T-helper 22 cell (primary cell): ENCODE data around the gene GZMM.

ENCODE experiments used
- DNase-seq: peaks from one replicate; pipeline ENCODE4 v3.0.0-alpha.2; 2020; ENCODE audit warnings: low read depth

GZMM gene

DNA sequence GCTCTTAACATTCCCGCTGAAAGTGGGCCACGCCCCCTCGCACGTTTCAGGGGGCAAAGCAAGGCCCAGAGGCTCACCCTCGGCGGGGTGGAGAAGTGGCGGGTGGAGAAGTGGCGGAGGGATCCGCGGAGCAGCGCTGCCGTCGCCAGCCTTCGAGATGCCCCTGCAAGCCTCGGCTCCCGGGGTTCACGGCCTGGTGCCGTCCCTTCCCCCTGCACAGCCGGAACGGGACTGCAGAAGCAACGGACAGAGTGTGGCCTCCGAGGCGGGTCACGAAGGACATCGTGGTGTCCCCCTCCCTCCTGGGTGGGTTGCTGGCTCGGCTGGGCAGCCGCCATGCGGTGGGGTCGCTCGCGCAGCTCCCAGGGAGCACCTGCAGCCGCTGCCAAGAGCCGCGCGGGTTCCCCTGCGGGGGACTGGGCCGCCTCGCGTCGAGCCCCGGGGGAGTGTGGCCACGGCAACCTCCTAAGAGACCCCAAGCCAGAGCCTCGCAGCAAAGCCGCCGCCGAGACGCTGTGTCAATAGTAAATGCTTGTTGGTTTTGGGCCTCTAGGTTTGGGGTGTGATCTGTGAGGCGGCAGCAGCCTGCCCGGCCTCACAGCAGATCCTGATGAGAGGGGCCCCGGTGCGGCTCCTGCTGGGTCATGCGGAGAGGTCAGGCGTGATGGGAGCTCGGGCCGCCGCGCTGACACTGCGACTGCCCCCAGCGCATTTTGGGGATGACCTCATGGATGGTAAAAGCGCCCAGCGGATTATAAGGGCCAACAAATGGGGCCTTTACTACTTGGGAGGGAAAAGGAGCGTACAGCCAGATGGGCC, 31.1 kb upstream of the GZMM start:
- no peak for DNase-seq

- no peak for DNase-seq
Measured at GRCh38 chr19:513368-514165, 30.3 kb upstream of the GZMM start.

DNA sequence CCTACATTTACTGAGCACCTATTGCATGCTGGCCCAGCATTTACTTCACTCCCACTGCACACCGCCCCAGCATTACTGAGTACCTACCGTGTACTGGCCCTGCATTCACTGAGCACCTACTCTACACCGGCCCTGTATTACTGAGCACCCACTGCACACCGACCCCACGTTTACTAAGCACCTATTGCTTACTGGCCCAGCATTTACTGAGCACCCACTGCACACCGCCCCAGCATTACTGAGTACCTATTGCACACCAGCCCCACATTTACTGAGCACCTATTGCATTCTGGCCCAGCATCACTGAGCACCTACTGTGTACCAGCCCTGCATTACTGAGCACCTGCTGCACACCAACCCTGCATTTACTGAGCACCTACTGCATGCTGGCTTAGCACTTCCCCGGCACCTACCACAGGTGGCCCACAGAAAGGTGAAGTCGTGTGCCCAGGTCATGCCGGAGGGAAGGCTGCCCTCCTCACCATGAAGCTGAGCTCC, 29.6 kb upstream of the GZMM start:
- no peak for DNase-seq

- DNase-seq, result no peak
Measured at GRCh38 chr19:517721-518597, 25.9 kb upstream of the GZMM start.

GRCh38 chr19:518598-519231, 25.1 kb upstream of the GZMM start:
- DNase-seq, result peak; percentile 27

- DNase-seq, result no peak
Measured at GRCh38 chr19:519449-519865, 24.4 kb upstream of the GZMM start.

DNA sequence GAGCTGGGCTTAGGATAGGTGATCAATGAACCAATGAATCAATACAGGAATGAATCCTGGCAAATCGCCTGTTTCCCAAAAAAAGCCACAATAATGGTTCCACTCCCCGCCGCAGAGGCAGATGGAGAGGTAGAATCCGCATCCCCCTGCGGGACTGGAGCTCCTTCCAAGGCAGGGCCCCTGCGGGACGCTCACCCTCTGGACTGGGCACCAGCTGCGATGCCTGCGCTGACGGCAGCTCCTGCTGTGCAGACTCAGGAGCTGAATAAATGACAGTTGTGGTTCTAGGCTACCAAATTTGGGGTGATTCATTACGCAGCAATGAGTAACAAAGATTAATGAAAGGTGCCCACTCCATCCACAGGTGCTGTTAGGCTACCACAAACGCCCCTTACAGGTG, 21.1 kb upstream of the GZMM start:
- DNase-seq, result no peak

DNA sequence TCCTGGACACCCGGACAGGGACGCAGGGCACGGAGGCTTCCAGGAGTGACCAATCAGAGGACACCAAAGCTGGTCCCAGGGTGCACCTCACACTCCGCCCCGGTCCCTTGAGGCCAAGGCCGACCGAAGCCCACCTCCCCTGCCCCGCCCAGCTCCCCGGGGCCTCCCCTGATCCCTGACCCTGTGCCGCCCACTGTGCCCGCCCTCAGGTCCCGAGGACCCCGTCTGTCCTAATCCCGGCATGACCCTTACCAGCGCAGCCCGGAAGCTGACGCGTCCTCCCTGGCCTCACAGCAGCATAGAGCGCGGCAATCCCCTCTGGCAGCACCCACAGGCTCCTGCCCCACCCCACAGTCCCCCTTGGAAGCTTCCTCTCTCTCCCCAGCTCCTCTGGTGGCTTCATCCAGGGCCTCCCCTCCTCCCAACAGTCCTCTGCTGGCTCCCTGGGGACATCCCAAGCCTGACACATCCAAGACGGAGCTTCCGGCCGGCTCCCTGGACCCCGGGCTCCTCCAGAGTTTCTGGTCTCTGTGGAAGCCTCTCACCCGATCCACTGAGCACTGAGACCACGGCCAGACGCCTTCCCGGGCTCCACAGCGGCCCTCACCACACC, 19.7 kb upstream of the GZMM start:
- DNase-seq, result no peak

- no peak for DNase-seq
Measured at GRCh38 chr19:525029-525428, 18.8 kb upstream of the GZMM start.

GRCh38 chr19:525857-526419, 17.9 kb upstream of the GZMM start:
- DNase-seq, result no peak

GRCh38 chr19:530134-531008, 13.5 kb upstream of the GZMM start:
- no peak for DNase-seq

DNA sequence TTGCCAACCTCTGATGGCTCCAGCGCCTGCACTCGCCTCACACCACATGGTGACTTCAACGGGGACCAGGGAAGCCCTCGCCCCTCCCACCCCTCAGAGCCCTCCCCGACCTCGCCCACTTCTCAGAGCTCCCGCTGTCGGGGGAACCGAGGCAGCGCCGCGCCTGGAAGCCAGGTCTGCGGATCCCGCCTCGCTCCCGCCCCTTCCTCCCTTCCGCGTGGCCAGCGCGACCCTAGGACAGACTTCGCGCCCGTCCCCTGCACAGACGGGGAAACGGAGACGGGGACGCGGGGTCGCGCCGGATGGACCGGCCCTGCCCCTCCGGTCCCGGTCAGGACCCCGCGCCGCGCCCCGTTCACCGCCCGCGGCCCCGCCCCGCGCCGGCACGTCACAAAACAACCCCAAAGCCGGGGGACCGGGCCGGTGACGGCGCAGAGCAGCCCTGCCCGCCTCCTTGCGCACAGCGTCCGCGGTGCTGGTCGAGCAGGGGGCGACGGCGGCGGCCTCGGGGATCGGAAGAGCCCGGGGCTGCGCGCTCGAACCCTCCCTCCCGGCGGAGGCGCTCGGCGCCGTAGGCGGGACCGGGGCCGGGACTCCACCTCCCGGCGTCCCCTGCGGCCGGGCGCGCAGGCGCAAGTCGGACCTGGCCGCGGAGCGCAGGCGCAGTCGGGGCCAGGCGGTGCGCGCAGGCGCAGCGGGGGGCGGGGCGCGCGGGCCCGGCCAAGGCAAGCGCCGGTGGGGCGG, 12.7 kb upstream of the GZMM start:
- peak; percentile 74 for DNase-seq

- no peak for DNase-seq
Measured at GRCh38 chr19:531753-532560, 11.9 kb upstream of the GZMM start, which contains the start of gene CDC34. CDC34 (plus strand) TSS chr19:531760; CDS start chr19:531932, 172 bp downstream.

DNA sequence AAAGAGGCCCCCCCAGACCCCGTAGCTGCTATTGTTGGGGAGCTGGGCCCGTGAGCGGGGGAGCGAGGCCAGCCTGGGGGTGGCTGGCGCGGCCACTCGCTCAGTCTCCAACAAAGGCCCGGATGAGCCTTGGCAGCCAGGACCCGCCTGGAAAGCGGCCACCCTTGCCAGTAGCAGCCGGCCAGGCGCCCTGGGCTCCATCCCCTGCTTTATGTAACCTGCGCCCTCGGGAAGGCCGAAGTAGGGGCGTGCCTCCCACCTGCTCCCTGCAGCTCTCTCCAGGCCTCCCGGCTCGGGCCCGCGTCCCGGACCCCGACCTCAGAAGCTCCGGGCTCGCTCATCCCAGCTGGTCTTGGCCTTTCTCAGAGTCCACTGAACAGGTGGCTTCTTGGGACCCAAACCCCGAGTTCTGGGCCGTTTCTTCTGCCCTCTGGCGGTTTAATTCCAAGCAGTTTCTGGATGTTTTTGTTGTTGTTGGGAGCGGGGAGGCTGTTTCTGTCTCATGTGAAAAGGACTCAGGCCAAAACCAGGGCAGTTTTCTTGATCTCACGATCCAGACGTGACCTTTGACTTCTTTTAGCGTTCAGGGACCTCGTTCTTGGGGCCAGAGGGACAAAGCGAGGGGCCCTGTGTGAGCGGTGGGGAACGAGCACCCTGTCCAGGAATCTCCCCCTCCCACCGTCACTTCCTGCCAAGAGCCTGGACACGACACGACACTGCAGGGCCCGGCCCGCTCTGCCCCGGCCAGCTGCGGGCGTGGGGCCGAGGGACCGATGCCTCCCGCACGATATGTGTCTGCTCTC, 11.1 kb upstream of the GZMM start:
- no peak for DNase-seq

DNA sequence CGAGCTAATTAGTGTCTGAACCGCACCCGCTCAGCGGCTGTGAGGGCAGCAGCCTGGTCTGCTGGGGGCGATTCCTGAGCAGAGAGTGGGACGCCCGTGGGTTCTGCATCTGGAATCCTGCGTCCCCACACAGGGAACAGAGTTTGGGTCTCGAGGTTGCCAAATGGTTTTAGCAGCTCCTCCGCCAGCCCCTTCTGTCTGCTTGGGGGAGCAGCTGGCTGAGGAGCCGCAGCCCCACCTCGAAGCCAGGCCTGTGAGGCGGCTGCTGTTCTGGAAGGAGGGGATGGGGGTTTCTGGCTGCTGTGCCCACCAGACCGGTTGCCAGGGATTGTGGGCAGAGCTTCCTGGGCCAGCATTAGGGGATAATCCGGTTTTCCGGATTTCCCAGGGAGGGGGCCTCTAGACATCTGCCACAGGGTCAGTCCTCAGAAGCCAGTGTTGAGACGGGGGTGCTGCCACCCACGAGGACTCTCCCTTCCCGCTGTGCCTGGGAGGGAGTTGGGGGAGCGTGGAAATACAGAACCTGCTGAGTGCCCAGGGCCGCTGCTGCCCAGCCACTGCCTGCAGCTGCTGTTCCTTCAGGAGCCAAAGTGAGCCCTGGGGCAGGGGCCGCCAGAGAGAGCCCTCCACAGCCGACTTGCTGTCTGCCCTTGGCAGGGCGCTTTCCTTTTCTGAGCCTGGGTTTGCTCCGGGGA, 10.3 kb upstream of the GZMM start:
- no peak for DNase-seq

DNA sequence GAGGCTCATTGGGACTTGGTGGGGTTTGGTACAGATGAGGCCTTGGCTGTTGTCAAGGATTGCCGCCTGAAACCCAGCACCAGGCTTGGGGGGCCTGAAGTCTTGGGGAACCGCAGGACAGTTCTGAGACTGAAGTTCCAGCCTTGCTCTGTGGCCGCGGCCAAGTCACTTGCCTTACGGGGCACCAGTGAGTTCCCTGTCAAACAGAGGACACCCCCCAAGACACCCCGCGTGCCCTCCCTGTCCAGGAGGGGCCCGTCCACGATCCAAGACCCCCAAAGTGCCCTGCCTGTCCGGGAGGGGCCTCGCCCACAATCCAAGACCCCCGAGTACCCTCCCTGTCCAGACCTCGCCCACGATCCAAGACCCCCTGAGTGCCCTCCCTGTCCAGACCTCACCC, 9.8 kb upstream of the GZMM start:
- no peak for DNase-seq
